Keratinocyte (primary cell): Measurements from ENCODE around the gene ST8SIA1.

Experiments used
- CTCF ChIP-seq, 3 experiments: IDR thresholded peaks in 1 of 3; conservative IDR thresholded peaks in 1 of 3; optimal IDR thresholded peaks in 1 of 3; 2 replicates in 2 of 3; 3 replicates in 1 of 3; pipeline versions ENCODE3 to v1.5.1; 2011; ENCODE audit warnings: low read length in 3 of 3, mild to moderate bottlenecking in 3 of 3, moderate library complexity in 2 of 3, control low read depth in 1 of 3, inconsistent platforms in 1 of 3; ENCODE audit not compliant: insufficient read depth in 2 of 3; ENCODE audit errors: extremely low read depth in 1 of 3
- EZH2 ChIP-seq: IDR thresholded peaks from one replicate; pipeline ENCODE4 v1.6.1; 2012; ENCODE audit warnings: inconsistent platforms, mild to moderate bottlenecking, low read length, moderate library complexity

DNA sequence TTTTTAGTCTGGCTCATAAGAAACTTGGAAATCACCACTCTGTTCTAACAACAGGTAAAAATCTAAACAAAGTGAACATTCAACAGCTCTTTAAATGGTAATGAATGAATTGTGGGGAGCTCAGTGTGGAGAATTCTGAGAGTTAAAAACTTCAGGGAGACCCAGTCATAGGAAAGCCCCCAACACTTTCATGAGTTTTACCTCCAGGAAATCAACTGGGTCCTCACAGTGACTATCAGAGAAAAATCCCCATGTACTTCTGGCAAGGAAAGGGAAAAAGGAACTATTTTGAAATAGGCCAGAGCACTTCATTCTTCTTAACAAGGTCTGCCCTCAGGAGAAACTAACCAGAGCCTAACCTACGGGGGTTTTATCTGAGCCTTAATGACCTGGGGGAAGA is 153.8 kb downstream of the ST8SIA1 start:
- TF ChIP-seq CTCF (optimal IDR thresholded peaks at IDR 0.05 in 1 of 3, IDR thresholded peaks at IDR 0.05 in 1 of 3, conservative IDR thresholded peaks at IDR 0.05 in 1 of 3; ENCODE audit: extremely low read depth in 1 of 3, insufficient read depth in 2 of 3, low read length in 3 of 3) (no peak), EZH2 (no peak)
